ENCODE results near the gene KREMEN1. TPM values are rescaled to one million over a fixed set of nuclear protein-coding genes. Genes with fewer than 3 reads are reported as not detected.

The KREMEN1 gene
- total RNA-seq, 3 donors from 2014 or later, result 18.3 to 35.1 (median 28.6) TPM

DNA sequence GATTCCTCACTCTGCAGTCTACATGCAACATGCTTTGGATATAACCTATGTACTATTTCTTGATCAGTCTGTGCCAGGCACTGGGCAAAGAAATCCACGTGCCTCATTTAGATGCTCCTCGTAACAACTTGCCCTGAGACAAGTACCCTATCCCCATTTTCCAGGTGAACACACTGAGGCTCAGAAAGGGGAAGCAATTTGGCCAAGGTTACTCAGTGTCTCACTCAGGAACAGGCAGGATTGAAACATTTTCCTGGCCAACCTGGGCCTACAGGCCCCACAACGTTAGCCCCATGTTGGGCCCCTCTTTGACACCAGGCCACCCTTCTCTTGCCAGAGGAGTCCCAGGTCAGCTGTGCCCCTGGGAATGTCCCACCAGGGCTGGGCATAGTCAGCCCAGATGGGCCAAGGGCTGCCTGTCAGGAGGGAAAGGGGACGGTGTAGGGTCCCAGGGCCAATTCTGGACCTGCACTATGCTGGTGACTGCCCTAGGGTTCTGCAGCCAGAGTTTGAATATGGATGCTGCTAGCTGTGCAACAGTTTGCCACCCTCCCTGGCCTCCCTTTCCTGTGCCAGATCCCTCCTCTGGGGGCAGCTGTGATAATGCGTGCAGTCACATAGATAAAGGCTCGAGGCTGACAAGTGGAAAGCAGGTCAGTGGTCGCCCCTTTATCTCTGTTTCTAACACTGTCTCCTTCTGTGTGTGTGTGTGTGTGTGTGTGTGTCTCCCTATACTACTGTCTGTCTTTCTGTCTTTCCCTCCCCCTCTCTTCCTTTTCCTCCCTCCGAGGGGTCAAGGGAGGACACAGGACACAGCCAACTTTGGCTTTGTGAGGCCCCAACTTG lies 122.5 kb downstream of the KREMEN1 start:
- no peaks in the 10 kb centered on the region for H3K4me1 ChIP-seq (ENCODE audit: low read depth)
- ATAC-seq, result no peak
- no peak overlapping the region for H3K4me3 ChIP-seq
- intact Hi-C loops (cut with DNase I, micrococcal nuclease), result no loop called here
- no peak for DNase-seq
- H3K36me3 ChIP-seq (ENCODE audit: low read depth), result no peaks in the 10 kb centered on the region
- TF ChIP-seq, protein P1, sequence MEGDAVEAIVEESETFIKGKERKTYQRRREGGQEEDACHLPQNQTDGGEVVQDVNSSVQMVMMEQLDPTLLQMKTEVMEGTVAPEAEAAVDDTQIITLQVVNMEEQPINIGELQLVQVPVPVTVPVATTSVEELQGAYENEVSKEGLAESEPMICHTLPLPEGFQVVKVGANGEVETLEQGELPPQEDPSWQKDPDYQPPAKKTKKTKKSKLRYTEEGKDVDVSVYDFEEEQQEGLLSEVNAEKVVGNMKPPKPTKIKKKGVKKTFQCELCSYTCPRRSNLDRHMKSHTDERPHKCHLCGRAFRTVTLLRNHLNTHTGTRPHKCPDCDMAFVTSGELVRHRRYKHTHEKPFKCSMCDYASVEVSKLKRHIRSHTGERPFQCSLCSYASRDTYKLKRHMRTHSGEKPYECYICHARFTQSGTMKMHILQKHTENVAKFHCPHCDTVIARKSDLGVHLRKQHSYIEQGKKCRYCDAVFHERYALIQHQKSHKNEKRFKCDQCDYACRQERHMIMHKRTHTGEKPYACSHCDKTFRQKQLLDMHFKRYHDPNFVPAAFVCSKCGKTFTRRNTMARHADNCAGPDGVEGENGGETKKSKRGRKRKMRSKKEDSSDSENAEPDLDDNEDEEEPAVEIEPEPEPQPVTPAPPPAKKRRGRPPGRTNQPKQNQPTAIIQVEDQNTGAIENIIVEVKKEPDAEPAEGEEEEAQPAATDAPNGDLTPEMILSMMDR (IDR thresholded peaks at IDR 0.05), result no peak
- H3K9me3 ChIP-seq, result no peaks in the 10 kb centered on the region

DNA sequence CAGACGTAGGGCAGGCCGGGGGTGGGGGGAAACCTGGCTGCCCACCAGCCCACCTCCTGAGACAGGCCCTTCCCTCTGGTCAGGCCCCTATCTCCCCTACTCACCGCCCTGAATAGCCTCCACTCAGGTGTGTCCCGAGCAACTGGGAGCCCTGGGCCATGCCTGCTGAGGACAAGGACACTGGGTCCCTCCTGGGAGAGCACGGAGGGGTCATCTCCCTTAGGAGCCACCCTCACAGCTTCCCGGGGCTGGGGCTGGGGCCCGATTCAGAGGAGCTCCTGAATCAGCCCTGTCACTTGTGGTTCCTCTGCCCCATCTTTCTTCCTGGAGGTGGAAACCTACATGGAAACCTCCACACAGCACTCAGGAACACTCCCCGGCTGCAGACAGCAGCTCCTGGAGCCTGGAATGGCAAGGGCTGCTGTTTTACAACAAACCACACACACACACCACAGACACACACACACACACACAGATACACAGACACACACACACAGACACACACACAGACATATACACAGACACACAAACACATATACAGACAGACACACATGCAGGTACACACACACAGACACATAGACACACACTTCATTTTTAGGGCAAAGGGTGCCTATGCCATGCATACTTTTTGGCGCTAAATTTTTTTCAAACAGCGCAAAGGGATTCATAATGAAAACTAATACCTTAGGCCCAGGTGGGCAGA lies 123.3 kb downstream of the KREMEN1 start:
- DNase-seq, result no peak
- Histone ChIP-seq H3K4me1 (ENCODE audit: low read depth) (no peaks in the 10 kb centered on the region), H3K36me3 (ENCODE audit: low read depth) (no peaks in the 10 kb centered on the region), H3K9me3 (no peaks in the 10 kb centered on the region), H3K4me3 (no peak overlapping the region)
- no peak for ATAC-seq
- intact Hi-C loops (cut with DNase I, micrococcal nuclease), result no loop called here
- TF ChIP-seq, protein P1 (IDR thresholded peaks at IDR 0.05), result no peak

DNA sequence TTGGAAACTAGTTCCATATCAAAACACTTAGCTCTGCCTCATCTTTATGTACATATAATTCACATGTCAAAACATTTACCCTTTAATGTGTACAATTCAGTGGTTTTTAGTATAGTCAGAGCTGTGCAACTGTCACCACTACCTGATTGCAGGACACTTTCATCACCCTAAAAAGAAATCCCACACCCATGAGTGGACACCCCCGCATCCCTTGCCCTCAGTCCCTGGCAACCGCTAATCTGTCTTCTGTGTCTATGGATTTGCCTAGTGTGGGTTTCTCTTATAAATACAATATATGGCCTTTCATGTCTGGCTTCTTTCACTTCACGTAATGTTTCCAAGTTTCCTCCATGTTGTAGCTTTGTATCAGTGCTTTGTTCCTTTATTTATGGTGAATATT lies 124.3 kb downstream of the KREMEN1 start:
- peaks cover 5% of the 10 kb centered on the region for H3K4me1 ChIP-seq (ENCODE audit: low read depth)
- no peak overlapping the region for H3K4me3 ChIP-seq
- TF ChIP-seq, protein P1 (IDR thresholded peaks at IDR 0.05), result no peak
- intact Hi-C loops (cut with DNase I, micrococcal nuclease), result no loop called here
- DNase-seq (no peak), ATAC-seq (no peak)
- no peaks in the 10 kb centered on the region for H3K9me3 ChIP-seq
- no peaks in the 10 kb centered on the region for H3K36me3 ChIP-seq (ENCODE audit: low read depth)

DNA sequence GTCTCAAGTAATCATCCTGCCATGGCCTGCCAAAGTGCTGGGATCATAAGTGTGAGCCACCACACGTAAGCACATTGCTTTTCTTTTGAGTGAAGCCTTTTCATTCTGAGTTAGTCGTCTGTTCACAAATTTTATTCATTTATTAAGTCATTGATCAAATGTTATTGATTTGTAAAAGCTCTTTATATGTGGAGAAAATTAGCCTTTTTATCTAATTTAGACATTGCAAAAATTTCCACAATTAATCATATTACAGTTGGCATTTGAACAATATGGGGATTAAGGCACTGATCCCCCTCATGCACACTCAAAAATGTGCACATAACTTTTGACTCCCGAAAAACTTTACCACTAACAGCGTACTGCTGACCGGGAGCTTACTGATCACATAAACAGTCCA lies 125.4 kb downstream of the KREMEN1 start:
- ATAC-seq (no peak), DNase-seq (no peak)
- Histone ChIP-seq H3K4me1 (ENCODE audit: low read depth) (peaks cover 7% of the 10 kb centered on the region), H3K4me3 (no peak overlapping the region), H3K9me3 (no peaks in the 10 kb centered on the region), H3K36me3 (ENCODE audit: low read depth) (no peaks in the 10 kb centered on the region)
- TF ChIP-seq, protein P1 (IDR thresholded peaks at IDR 0.05), result no peak
- intact Hi-C loops (cut with DNase I, micrococcal nuclease), result no loop called here

DNA sequence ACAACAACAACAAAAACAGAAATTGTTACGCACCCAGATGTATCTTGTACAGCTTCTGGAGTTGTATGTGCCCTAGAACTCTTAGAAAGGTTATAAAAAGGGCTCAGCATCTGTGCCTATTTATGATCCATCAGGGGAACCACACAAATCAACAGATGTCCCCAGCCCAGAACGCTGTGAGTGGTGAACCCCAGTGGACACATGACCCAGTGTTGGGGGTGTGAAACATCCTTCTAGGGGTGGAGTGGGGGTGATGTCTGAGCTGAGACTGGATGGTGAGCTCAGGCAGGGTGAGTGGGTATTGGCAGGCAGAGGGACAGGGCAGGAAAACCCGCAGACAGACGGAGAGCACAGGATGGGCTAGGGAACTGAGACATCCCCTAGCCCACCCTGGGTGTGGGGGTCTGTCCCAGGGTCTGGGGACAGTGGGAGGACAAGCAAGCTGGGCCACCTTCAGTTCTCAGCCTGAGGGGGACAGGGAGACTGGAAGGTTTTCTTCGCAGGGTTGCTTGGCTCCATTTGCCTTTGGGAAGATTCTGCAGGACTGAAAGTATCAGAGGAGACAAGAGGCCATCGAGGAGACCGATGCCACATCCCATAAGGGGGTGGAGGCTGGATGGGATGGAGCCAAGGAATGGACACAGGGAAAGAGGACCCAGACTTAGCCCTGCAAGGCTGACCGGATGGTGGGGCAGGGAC lies 127.0 kb downstream of the KREMEN1 start:
- no peaks in the 10 kb centered on the region for H3K9me3 ChIP-seq
- no peak for ATAC-seq
- intact Hi-C loops (cut with DNase I, micrococcal nuclease), result no loop called here

More for the DNA sequence above, 127.0 kb downstream of the KREMEN1 start:
- TF ChIP-seq, protein P1 (IDR thresholded peaks at IDR 0.05), result no peak
- Histone ChIP-seq H3K4me3 (no peak overlapping the region), H3K36me3 (ENCODE audit: low read depth) (no peaks in the 10 kb centered on the region), H3K4me1 (ENCODE audit: low read depth) (peaks cover 7% of the 10 kb centered on the region)
- DNase-seq, result no peak
